ENCODE results near the gene NT5DC1. TPM values are rescaled to one million over a fixed set of nuclear protein-coding genes. Genes with fewer than 3 reads are reported as not detected.

NT5DC1 gene
- total RNA-seq, 2 donors from 2014 or later: 49.2 to 55.8 TPM

DNA sequence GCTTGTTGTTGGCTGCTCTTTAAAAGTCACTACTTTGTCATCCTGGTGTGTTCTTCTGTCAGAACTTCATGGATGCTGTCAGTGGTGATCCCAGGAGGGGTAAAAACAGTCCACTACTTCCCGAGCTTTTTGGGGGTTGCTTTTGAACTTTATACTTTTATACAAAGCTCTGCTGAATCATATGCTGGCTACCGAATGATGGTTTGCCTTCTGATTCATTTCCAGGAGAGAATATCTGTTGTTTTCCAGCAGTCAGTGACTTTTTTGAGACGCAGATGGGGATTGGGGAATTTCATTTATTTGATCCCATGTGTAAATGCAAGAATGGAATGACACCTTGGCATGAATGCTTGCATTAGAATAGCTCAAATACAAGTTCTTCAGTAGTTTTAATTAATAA lies 58.0 kb downstream of the NT5DC1 start:
- Mint-ChIP-seq H3K27ac (no peak overlapping the region), H3K4me3 (no peak overlapping the region), H3K4me1 (ENCODE audit: low read depth) (no peaks in the 10 kb centered on the region), H3K9me3 (peaks cover 2 to 4% of the 10 kb centered on the region in 2 donors), H3K36me3 (ENCODE audit: insufficient read depth in 2 of 2) (peaks cover 10 to 13% of the 10 kb centered on the region in 2 donors), H3K27me3 (ENCODE audit: low read depth) (no peaks in the 10 kb centered on the region)
- ATAC-seq (replicated peaks in 1 of 2) (no peak), DNase-seq (no peak)

DNA sequence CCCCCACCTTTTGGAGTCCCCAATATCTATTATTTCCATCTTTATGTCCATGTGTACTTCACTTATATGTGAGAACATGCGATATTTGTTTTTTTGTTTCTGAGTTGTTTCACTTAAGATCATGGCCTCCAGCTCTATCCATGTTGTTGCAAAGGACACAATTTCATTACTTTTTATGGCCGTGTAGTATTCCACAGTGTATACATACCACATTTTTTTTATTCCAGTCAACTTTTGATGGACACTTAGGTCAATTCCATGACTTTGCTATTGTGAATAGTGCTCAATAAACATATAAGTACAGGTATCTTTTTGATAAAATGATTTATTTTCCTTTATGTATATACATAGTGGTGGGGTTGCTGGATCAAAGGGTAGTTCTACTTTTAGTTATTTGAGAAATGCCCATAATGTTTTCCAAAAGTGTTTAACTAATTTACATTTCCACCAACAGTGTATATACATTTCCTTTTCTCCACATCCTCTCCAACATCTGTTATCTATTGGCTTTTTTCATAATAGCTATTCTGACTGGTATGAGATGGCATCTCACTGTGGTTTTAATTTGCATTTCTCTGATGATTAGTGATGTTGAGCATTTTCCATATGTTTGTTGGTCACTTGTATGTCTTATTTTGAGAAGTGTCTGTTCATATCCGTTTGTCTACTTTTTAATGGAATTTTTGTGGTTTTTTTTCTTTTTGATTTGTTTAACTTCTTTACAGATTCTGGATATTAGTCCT lies 59.3 kb downstream of the NT5DC1 start:
- Mint-ChIP-seq H3K9me3 (peaks cover 4 to 5% of the 10 kb centered on the region in 2 donors), H3K27ac (no peak overlapping the region), H3K4me1 (ENCODE audit: low read depth) (no peaks in the 10 kb centered on the region), H3K4me3 (no peak overlapping the region), H3K36me3 (ENCODE audit: insufficient read depth in 2 of 2) (peaks cover 10 to 20% of the 10 kb centered on the region in 2 donors), H3K27me3 (ENCODE audit: low read depth) (no peaks in the 10 kb centered on the region)
- ATAC-seq (replicated peaks in 1 of 2) (no peak), DNase-seq (no peak)

DNA sequence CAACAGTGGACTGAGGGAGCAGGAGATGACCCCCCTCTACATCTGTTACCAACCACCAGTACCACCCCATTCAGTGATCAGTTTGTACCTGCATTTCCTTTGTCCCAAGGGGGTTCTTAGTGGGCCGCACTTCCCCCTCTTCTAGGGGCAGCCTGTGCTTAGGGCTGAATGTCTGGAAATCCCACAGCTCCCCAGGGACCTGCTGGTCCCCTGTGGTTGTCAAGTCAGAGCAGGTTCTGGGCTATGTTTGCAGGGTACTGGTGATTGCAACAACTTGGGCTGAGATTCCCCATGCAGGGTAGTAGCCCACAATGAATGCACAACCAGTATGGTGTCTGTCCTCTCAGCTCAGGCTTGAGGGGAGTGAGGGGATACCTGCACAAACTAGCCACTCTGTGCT lies 64.9 kb downstream of the NT5DC1 start:
- no peak for ATAC-seq (replicated peaks in 1 of 2)
- Mint-ChIP-seq H3K27ac (no peak overlapping the region), H3K9me3 (peaks cover 6 to 10% of the 10 kb centered on the region in 2 donors), H3K4me1 (ENCODE audit: low read depth) (no peaks in the 10 kb centered on the region), H3K36me3 (ENCODE audit: insufficient read depth in 2 of 2) (peaks cover 10 to 24% of the 10 kb centered on the region in 2 donors), H3K4me3 (no peak overlapping the region), H3K27me3 (ENCODE audit: low read depth) (no peaks in the 10 kb centered on the region)
- DNase-seq: no peak

DNA sequence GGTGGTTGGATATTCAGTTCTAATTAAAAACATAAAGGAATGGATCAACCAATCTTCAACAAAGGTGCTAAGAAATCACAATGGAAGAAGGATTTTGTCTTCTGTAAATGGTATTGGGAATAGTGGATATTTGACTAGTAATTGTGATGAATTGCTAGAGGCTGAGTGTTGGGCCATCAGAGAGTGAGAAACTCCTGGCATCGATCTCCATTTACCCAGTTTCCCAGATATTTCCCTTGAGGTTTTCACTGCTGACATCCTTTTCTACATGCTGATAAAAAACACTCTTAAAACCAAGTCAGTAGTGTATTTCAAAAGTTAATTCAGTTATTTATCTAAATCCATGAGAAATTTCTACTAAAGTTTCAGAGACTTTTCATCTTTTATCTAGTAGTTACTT lies 65.7 kb downstream of the NT5DC1 start:
- H3K27ac Mint-ChIP-seq: no peak overlapping the region
- DNase-seq (no peak), ATAC-seq (replicated peaks in 1 of 2) (no peak)
- peaks cover 10 to 24% of the 10 kb centered on the region in 2 donors for H3K36me3 Mint-ChIP-seq (ENCODE audit: insufficient read depth in 2 of 2)
- no peaks in the 10 kb centered on the region for H3K27me3 Mint-ChIP-seq (ENCODE audit: low read depth)
- no peak overlapping the region for H3K4me3 Mint-ChIP-seq
- peaks cover 6 to 10% of the 10 kb centered on the region in 2 donors for H3K9me3 Mint-ChIP-seq
- no peaks in the 10 kb centered on the region for H3K4me1 Mint-ChIP-seq (ENCODE audit: low read depth)

DNA sequence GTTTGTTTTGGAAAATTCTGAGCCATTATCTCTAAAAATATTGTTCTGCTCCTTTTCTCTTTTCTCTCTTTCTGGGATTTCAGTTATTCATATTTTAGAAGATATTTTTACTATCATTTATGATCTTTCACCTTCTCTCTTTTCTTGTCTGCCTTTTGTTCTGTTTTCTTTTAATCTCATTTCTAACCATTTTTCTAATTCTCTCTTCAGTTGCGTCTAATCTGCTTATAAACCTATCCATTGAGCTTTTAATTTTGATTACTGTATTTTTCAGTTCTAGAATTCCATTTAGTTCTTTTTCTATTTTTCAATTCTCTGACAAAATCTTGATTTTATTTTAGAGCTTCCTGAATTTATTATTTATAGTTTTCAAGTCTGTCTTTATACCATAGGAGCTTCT lies 67.5 kb downstream of the NT5DC1 start:
- DNase-seq: no peak
- Mint-ChIP-seq H3K9me3 (peaks cover 5 to 10% of the 10 kb centered on the region in 2 donors), H3K27ac (no peak overlapping the region), H3K36me3 (ENCODE audit: insufficient read depth in 2 of 2) (peaks cover 8 to 21% of the 10 kb centered on the region in 2 donors), H3K27me3 (ENCODE audit: low read depth) (no peaks in the 10 kb centered on the region), H3K4me1 (ENCODE audit: low read depth) (no peaks in the 10 kb centered on the region), H3K4me3 (no peak overlapping the region)
- ATAC-seq (replicated peaks in 1 of 2): no peak

- no peak overlapping the region for H3K4me3 Mint-ChIP-seq
- H3K27me3 Mint-ChIP-seq (ENCODE audit: low read depth): no peaks in the 10 kb centered on the region
- H3K36me3 Mint-ChIP-seq (ENCODE audit: insufficient read depth in 2 of 2): peaks cover 9 to 17% of the 10 kb centered on the region in 2 donors
- DNase-seq: no peak
- H3K9me3 Mint-ChIP-seq: peaks cover 2 to 8% of the 10 kb centered on the region in 2 donors
- H3K4me1 Mint-ChIP-seq (ENCODE audit: low read depth): no peaks in the 10 kb centered on the region
- no peak overlapping the region for H3K27ac Mint-ChIP-seq
- ATAC-seq (replicated peaks in 1 of 2): no peak
These were observed 69.2 kb downstream of the NT5DC1 start for GRCh38 chr6:116169880-116170279.

GRCh38 chr6:116170358-116171057 lies 69.9 kb downstream of the NT5DC1 start:
- Mint-ChIP-seq H3K9me3 (peaks cover 4 to 11% of the 10 kb centered on the region in 2 donors), H3K27me3 (ENCODE audit: low read depth) (no peaks in the 10 kb centered on the region), H3K36me3 (ENCODE audit: insufficient read depth in 2 of 2) (peaks cover 11 to 22% of the 10 kb centered on the region in 2 donors), H3K4me3 (no peak overlapping the region), H3K4me1 (ENCODE audit: low read depth) (no peaks in the 10 kb centered on the region), H3K27ac (no peak overlapping the region)
- ATAC-seq (replicated peaks in 1 of 2): no peak
- no peak for DNase-seq

DNA sequence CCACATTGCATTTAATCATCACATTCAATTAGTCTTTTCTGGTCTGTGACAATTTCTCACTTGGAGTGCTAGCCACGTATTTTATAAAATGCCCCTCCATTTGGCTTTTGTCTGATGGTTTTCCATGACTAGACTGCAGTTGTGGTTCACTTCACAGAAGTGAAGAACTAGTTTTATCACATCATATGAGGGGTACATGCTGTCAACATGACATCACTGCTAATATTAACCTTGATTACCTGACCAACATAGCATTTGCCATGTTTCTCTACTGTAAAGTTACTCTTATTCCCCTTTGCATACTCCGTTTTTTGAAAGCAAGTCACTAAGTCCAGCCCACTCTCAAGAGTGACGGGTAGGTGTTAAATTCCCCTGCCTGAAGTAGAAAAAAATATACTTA lies 73.3 kb downstream of the NT5DC1 start:
- Mint-ChIP-seq H3K27ac (no peak overlapping the region), H3K4me3 (no peak overlapping the region), H3K4me1 (ENCODE audit: low read depth) (no peaks in the 10 kb centered on the region), H3K27me3 (ENCODE audit: low read depth) (no peaks in the 10 kb centered on the region), H3K36me3 (ENCODE audit: insufficient read depth in 2 of 2) (peaks cover 8 to 23% of the 10 kb centered on the region in 2 donors), H3K9me3 (peaks cover 7 to 10% of the 10 kb centered on the region in 2 donors)
- no peak for DNase-seq
- ATAC-seq (replicated peaks in 1 of 2): no peak

GRCh38 chr6:116175344-116175743 lies 74.7 kb downstream of the NT5DC1 start:
- Mint-ChIP-seq H3K36me3 (ENCODE audit: insufficient read depth in 2 of 2) (peaks cover 6 to 20% of the 10 kb centered on the region in 2 donors), H3K4me1 (ENCODE audit: low read depth) (no peaks in the 10 kb centered on the region), H3K4me3 (no peak overlapping the region), H3K27ac (no peak overlapping the region), H3K9me3 (peaks cover 7 to 9% of the 10 kb centered on the region in 2 donors), H3K27me3 (ENCODE audit: low read depth) (no peaks in the 10 kb centered on the region)
- no peak for DNase-seq
- ATAC-seq (replicated peaks in 1 of 2): no peak

GRCh38 chr6:116176596-116176995 lies 75.9 kb downstream of the NT5DC1 start:
- H3K27ac Mint-ChIP-seq: no peak overlapping the region
- peaks cover 7 to 9% of the 10 kb centered on the region in 2 donors for H3K9me3 Mint-ChIP-seq
- ATAC-seq (replicated peaks in 1 of 2) (no peak), DNase-seq (no peak)
- peaks cover 6 to 20% of the 10 kb centered on the region in 2 donors for H3K36me3 Mint-ChIP-seq (ENCODE audit: insufficient read depth in 2 of 2)
- no peaks in the 10 kb centered on the region for H3K27me3 Mint-ChIP-seq (ENCODE audit: low read depth)
- H3K4me1 Mint-ChIP-seq (ENCODE audit: low read depth): no peaks in the 10 kb centered on the region
- no peak overlapping the region for H3K4me3 Mint-ChIP-seq

DNA sequence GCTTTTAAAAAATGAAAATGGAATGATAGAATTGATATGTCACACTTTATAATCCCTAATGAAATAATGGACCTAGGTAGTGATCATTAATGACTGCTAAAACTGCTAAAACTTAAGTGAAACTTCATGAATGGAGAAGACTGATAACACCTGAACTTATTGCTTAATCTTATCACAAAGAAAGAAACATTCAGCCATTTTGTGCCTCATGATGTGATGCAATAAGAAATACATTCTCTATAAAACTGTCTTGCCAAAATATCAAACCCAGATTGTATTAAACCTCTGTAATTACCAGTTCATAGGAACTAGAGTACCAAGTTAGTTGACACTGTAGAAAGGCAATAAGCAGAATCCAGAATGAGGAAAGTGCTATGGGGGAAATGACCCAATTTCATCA lies 79.7 kb downstream of the NT5DC1 start:
- peaks cover 4 to 8% of the 10 kb centered on the region in 2 donors for H3K36me3 Mint-ChIP-seq (ENCODE audit: insufficient read depth in 2 of 2)
- no peaks in the 10 kb centered on the region for H3K4me1 Mint-ChIP-seq (ENCODE audit: low read depth)
- H3K4me3 Mint-ChIP-seq: no peak overlapping the region
- DNase-seq (no peak), ATAC-seq (replicated peaks in 1 of 2) (no peak)
- no peak overlapping the region for H3K27ac Mint-ChIP-seq
- no peaks in the 10 kb centered on the region for H3K27me3 Mint-ChIP-seq (ENCODE audit: low read depth)
- peaks cover 9% of the 10 kb centered on the region in 2 donors for H3K9me3 Mint-ChIP-seq

DNA sequence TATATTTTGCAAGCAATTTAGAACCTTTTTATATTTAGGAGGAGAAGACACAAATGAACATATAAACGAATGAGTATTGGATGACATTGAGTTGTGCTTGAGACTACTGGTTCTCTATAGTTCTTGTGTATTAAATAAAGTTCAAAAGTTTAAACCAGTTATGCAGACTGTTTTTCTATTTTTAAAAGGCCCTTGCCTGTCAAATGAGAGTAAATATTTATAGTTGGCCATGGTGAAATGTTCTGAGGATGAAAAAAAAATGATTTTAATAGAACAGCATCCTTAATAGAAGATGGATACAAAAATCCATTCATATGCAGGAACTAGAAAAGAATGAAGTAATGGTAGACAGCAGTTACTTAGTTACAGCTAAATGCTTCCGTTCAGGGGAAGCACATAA lies 88.8 kb downstream of the NT5DC1 start:
- H3K36me3 Mint-ChIP-seq (ENCODE audit: insufficient read depth in 2 of 2): peaks cover 4 to 5% of the 10 kb centered on the region in 2 donors
- H3K4me3 Mint-ChIP-seq: no peak overlapping the region
- H3K4me1 Mint-ChIP-seq (ENCODE audit: low read depth): no peaks in the 10 kb centered on the region
- no peak overlapping the region for H3K27ac Mint-ChIP-seq
- DNase-seq: no peak
- H3K9me3 Mint-ChIP-seq: peaks cover 0 to under 1% of the 10 kb centered on the region in 2 donors
- H3K27me3 Mint-ChIP-seq (ENCODE audit: low read depth): no peaks in the 10 kb centered on the region
- no peak for ATAC-seq (replicated peaks in 1 of 2)

DNA sequence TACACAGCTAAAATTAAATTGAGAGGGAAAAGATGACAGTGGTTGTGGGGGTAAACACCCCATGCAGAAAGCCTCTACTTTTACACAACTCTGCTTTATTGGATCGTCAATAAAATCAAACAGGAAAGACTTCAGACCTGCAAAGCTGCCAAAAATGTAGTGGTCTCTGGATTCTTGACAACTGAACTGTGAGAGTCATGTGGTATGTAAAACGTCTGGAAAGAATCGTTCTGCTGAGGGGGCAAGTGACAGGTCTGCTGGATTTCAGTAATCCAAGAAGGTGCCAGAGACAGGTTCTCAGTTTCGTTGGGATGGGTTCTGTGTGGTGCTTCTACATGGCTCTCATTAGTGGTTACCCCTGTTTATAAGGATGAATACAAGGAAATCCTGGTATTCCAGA lies 89.9 kb downstream of the NT5DC1 start:
- H3K9me3 Mint-ChIP-seq: no peaks in the 10 kb centered on the region
- no peak for ATAC-seq (replicated peaks in 1 of 2)
- no peaks in the 10 kb centered on the region for H3K4me1 Mint-ChIP-seq (ENCODE audit: low read depth)
- no peaks in the 10 kb centered on the region for H3K27me3 Mint-ChIP-seq (ENCODE audit: low read depth)
- H3K36me3 Mint-ChIP-seq (ENCODE audit: insufficient read depth in 2 of 2): peaks cover 4 to 5% of the 10 kb centered on the region in 2 donors
- H3K4me3 Mint-ChIP-seq: no peak overlapping the region
- no peak overlapping the region for H3K27ac Mint-ChIP-seq
- no peak for DNase-seq

Measured in activated T-cell treated with anti-CD3 and anti-CD28 coated beads, Interleukin-2, amount 50 U/mL, for 72 hours (primary cell).